Measurements from ENCODE around the gene RBM20. TPM values are rescaled to one million over a fixed set of nuclear protein-coding genes. Genes with fewer than 3 reads are reported as not detected.

The RBM20 gene
- total and polyA plus RNA-seq, 2 of the 4 experiments (the other 2 are of a cell fraction), result under 0.01 to 0.15 TPM

- no peak overlapping the region for H3K23ac ChIP-seq (ENCODE audit: low read depth, low read length)
- peaks cover 8% of the 10 kb centered on the region for H3K4me1 ChIP-seq (ENCODE audit: control insufficient read depth, insufficient read depth, low read length)
- H3K9ac ChIP-seq (ENCODE audit: low read depth, low read length), result no peak overlapping the region
- intact Hi-C loops (cut with micrococcal nuclease) (no loop called here), dilution Hi-C loops (cut with HindIII; ENCODE audit: low sequenced_read_pairs, unreplicated experiment) (no loop called here), in situ Hi-C loops (cut with MboI; ENCODE audit: low sequenced_read_pairs) (no loop called here)
- no peaks in the 10 kb centered on the region for H3K36me3 ChIP-seq (ENCODE audit: control insufficient read depth, insufficient read depth, low read length)
- H3K56ac ChIP-seq (ENCODE audit: extremely low read depth, insufficient read depth, low read length), result no peak overlapping the region
- no TSS peak for BruUV-seq (replicated peaks)
- H4K8ac ChIP-seq (ENCODE audit: low read depth in 2 of 2, low read length in 2 of 2), result no peak overlapping the region
- H3K9me3 ChIP-seq (ENCODE audit: control insufficient read depth, insufficient read depth, low read length), result no peaks in the 10 kb centered on the region
- POLR2A ChIA-PET (ENCODE audit: unreplicated experiment), result no interaction called here
- DNase-seq, result no peak
- no peaks in the 10 kb centered on the region for H3K79me1 ChIP-seq (ENCODE audit: low read depth in 1 of 2, low read length in 2 of 2)
- CTCF ChIA-PET, result no interaction called here
- no peak for ATAC-seq (ENCODE audit: low read depth)
- H3K14ac ChIP-seq (replicated peaks; ENCODE audit: low read depth, low read length), result no peak overlapping the region
- H3K27me3 ChIP-seq (ENCODE audit: control insufficient read depth, insufficient read depth, low read length), result peaks cover under 1% of the 10 kb centered on the region; the same call in 1 of the 2 replicates
- H3K9me1 ChIP-seq (ENCODE audit: insufficient read depth, low read length), result no peaks in the 10 kb centered on the region
- H2BK15ac ChIP-seq (ENCODE audit: low read depth, low read length), result no peak overlapping the region
- no peak overlapping the region; the same call in 1 of the 2 replicates for H3K4ac ChIP-seq (ENCODE audit: low read depth, low read length)
- H4K20me1 ChIP-seq (ENCODE audit: insufficient read depth, low read length), result no peaks in the 10 kb centered on the region
- H2BK120ac ChIP-seq (ENCODE audit: low read depth, low read length), result no peak overlapping the region; the same call in 1 of the 2 replicates
- H2BK5ac ChIP-seq (ENCODE audit: low read depth, low read length, poor library complexity, severe bottlenecking), result no peak overlapping the region
- H2AK5ac ChIP-seq (ENCODE audit: low read depth, low read length), result peak overlapping the region; percentile 41; the same call in 1 of the 2 replicates
- H2AFZ ChIP-seq (replicated peaks; ENCODE audit: low read length, poor library complexity), result no peak overlapping the region
- H3K18ac ChIP-seq (ENCODE audit: low read depth, low read length), result peak overlapping the region; percentile 44
- no peak overlapping the region for H4K5ac ChIP-seq (ENCODE audit: low read depth, low read length)
- no peak overlapping the region for H2AK9ac ChIP-seq (replicated peaks; ENCODE audit: low read depth, low read length, poor library complexity)
- no peak for TF ChIP-seq BHLHE40 (IDR thresholded peaks at IDR 0.05; ENCODE audit: low read depth, low read length)
- H3K4me2 ChIP-seq (ENCODE audit: low read depth, low read length), result no peak overlapping the region
- H4K91ac ChIP-seq (ENCODE audit: insufficient read depth, low read depth, low read length), result peak overlapping the region; percentile 14; the same call in 1 of the 2 replicates
- H3K4me3 ChIP-seq (ENCODE audit: insufficient read depth, low read depth, low read length), result no peak overlapping the region
- H2BK20ac ChIP-seq (ENCODE audit: low read depth, low read length), result no peak overlapping the region
- 63% methylated on average over 5 of the region's 8 CpGs; no CpG with 5 or more reads in 1 of the 2 experiments for WGBS, 2 experiments (ENCODE audit: extremely low coverage in 2 of 2, insufficient read length in 1 of 2)
- no peak overlapping the region for H3K27ac ChIP-seq (ENCODE audit: insufficient read depth, low read length)
These were observed 64.8 kb downstream of the RBM20 start for GRCh38 chr10:110708776-110709443.
